Left ventricle myocardium superior (tissue), 1 donor: ENCODE measurements around the gene MEGF6. TPM values are rescaled to one million over a fixed set of nuclear protein-coding genes. Genes with fewer than 3 reads are reported as not detected.

Experiments
- ATAC-seq: fragments of 200-7000 bp; cut with Tn5 transposase; one replicate; pipeline ENCODE4 v1.9.1; 2020; ENCODE audit warnings: mild to moderate bottlenecking, moderate library complexity
- DNase-seq: peaks from one replicate; pipeline ENCODE4 v3.0.0-alpha.2; 2020
- intact Hi-C: fragments of 100-400 bp; cut with micrococcal nuclease; formaldehyde crosslinking; loops from one replicate; pipeline ENCODE4 v1.11.0; 2022
- total RNA-seq: library from RNA; stranded (reverse); fragmentation: NEBNext Ultra II Directional; extraction: Animal tissue kit (Norgen Biotek cat#: 25700); gene quantifications from one replicate; pipeline ENCODE4 v1.2.1, GENCODE V29; 2021
- donor health status: DM: no; HTN: yes; CAD: no; lungs with severe emphysema.

The MEGF6 gene
- total RNA-seq, 1 donor from 2014 or later = 11.6 TPM

DNA sequence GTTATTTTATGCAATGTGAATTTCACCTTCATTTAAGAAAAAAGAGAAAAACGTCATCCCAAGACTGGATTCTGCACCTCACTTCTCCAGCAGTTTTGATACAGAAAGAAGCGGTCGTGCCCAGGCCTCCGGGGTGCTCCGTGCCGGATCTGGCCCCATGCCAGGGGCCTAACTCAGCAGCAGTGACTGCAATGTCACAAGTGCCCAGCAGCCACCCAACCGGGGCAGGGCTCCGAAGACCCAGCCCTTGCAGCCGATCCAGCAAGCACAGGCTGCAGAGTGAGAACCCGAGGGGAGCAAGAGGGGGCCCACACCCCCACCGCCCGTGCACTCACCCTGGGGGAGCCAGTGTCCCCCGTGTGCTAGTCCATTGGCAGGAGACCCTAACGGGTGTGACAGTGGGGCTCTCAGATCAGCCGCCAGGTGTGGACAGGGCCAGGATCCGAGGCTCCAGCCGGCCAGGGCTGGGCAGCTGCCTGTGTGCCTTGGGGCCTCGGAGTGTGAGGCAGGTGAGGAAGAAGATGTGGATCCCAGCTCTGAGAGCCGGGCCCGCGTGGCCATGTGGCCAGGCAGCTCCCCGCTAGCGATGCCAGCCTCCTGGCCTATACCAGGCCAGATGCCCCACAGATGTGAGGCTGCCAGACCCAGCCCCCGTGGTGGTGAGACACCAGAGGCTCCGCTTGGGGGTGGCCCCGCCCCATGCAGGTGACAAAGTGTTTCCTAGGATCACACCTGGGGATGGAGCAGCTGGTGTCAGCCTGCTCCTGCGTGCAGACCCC is 60.6 kb downstream of the MEGF6 start:
- intact Hi-C loops = no loop called here
- ATAC-seq = peak; percentile 27
- peak; percentile 68 for DNase-seq

DNA sequence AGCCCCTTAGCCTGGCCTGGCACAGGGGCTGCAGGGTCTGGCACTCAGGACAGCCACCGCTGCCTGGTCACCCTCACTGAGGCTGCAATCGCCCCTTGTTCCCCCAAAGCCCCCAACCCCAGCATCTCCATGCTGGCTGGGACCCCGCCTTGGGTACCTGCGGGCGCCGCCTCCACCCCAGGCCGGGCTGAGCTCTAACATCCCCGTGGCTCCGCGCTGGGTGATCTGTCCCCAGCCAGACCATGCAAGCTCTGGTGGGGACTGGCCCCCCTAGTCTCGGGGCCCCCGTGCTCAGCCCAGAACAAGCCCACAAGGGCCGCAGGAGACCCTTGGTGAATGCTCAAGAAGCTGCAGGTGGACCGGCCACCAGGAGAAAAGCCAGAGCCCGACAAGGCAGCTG is 62.4 kb downstream of the MEGF6 start:
- ATAC-seq = no peak
- no peak for DNase-seq
- intact Hi-C loops = no loop called here

DNA sequence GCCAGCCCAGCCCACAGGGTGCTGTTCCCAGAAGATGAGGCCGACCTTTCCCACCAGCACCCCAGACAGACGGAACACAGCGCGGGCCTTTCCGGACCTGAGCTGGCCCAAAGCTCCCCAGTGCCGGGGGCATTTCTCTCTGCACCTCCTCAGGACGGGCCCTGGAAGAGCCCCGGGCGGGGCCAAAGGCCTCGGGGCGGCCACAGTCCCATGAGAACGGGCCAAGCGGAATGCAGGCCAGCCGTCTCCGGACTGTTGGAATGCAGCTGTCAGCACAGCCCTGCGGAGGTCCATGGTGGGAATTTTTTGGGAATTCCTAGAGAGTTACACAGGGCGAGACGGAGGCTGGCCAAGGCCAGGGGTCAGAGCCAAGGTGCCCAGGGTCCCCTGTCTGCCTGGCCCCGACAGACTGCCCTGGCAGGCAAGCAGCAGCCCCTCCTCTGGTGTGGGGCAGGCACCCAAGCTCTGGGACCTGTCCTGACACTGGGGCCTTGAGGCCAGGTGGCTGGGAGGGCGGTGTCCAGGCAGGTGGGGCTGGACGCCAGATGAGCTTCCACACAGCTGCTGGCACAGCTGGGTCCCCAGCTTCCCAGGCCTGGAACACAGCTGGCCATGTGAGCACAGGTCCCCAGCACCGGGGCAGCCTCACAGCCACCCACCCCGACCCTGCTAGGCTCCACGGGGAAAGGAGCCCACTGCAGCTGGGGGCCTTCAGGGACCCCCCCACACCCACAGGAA is 63.0 kb downstream of the MEGF6 start:
- DNase-seq = peak; percentile 62
- intact Hi-C loops = no loop called here
- peak; percentile 71 for ATAC-seq

DNA sequence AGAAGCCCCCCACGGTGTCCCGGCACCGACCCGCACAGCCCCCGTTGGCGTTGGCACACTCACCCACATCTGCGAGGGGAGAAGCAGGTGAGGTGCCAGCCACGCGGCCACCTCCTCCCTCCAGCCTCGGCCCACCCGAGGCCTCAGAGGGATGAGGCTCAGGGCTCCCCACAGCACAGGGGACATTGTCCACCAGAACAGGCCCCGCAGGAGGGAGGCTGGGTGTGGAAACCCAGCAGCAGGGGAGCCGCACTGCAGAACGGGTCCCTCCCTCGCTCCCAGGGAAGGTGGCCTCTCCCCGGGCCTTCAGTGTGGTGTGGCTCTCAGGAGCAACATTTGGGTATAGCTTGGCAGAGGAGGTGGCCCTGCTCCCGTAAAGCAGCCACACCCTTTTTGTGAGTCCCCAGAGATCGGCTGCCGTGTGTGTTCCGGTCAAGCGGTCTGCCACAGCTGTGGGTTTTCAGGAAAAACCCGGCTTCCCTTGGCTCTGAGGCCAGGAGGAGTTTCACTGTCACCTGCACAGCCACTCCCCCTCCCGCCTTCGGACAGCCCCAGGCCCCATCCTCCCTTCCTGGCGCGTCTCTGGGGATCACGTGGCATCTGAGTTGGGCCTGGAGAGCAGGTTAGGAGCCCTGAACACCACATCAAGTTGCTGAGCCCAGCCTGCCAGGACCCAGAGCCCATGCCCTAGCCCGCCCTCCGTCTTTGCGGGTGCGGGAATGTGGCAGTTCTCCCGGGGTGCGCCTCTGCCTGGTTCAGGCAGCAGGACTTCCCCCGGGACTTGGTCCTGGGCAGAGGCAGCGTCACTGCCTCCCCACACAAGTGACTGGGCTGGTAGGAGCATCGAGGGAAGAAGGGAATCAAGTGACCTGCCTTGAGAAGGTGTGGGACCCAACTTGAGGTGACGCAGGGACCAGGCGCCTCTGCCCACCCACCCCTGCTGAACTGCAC is 64.0 kb downstream of the MEGF6 start:
- intact Hi-C loops = no loop called here
- no peak for ATAC-seq
- no peak for DNase-seq

DNA sequence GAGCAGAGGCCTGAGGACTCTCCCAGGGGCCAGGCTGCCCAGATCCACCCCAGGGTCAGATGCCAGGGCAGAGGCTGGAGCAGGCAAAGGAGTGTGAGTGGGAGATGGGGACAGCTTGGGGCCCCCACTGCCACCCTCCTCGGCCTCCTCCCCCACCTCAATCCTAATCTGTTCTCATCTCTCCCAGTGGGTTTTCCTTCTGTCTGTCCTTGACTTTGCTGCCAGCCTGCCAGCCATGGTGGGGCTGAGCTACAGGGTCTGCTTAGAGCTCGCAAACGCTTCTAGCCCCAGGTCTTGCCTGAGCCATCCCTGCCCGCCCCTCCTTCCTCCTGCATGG is 65.3 kb downstream of the MEGF6 start:
- intact Hi-C loops = no loop called here
- no peak for ATAC-seq
- DNase-seq = no peak

DNA sequence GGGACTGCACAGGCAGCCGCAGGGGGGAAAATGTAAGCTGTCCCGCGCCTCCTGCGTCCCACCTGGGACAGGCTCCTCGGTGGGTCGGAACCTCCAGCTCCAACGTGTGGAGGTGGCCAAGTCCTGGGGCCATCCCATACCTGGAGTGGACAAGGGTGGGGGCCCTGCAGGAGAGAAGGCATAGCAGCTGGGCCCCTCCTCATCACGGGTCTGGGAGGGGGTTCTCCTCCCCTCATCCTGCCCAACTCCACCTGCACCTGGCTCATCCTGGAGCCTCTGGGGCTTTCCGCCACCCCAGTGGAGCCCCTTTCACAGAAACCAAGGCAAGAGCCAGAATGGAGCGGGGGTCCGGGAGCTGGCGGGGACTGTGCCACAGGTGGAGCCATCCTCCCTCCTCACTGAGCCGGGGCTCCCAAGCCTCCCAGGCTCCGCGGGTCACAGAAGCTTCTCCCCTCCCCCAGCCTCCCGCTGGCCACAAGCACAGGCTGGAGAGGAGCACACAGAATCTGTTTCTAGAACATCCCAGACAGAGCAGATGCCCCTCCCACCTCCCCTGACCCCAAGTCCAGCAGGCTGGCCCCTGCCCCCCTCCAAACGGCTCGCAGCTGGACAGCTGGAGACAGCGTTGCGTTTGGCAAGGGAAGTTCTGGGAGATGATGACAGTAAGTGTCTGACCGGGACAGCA is 65.8 kb downstream of the MEGF6 start:
- no peak for ATAC-seq
- intact Hi-C loops = no loop called here
- no peak for DNase-seq

DNA sequence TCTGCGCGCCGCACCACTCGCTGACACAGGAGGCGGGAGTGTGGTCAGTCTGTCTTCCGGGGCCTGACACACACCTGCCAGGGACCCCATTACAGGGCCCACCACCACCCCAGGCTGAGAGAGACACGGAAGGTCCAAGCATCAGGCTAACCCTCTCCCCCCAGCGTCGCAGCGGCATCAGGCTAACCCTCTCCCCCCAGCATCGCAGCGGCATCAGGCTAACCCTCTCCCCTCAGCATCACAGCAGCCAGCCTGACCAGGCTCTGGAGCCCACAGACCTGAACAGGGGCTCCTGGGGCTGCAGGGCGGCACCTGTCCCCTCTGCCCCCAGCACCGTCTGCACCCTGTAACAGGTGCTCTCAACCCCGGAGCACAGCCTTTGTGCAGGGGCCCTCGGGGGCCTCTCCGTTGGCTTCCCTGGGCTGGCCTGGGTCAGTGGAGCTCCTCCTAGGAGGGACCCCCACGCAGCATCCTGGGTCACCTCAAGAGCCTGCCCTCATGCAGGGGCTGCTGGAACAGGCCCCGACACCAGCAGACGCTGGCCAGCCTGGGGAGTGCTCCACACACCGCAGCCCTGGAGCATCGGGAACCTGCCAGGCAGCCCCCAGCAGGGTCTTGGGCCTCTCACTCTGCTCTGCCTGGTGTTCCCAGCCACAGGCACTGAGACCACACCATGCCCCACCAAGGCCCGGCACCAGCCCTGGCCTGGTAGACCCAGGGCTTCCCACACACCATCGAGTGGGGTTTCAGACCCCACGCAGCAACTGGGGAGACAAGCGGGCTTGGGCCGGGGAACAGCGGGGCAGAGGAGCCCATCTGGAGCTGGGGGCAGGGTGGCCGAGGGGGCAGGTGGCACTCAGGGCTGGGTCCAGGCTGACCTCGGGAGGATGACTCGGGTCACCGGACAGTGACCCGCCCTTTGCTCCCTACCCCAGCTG is 67.0 kb downstream of the MEGF6 start:
- no peak for DNase-seq
- intact Hi-C loops = no loop called here
- no peak for ATAC-seq

DNA sequence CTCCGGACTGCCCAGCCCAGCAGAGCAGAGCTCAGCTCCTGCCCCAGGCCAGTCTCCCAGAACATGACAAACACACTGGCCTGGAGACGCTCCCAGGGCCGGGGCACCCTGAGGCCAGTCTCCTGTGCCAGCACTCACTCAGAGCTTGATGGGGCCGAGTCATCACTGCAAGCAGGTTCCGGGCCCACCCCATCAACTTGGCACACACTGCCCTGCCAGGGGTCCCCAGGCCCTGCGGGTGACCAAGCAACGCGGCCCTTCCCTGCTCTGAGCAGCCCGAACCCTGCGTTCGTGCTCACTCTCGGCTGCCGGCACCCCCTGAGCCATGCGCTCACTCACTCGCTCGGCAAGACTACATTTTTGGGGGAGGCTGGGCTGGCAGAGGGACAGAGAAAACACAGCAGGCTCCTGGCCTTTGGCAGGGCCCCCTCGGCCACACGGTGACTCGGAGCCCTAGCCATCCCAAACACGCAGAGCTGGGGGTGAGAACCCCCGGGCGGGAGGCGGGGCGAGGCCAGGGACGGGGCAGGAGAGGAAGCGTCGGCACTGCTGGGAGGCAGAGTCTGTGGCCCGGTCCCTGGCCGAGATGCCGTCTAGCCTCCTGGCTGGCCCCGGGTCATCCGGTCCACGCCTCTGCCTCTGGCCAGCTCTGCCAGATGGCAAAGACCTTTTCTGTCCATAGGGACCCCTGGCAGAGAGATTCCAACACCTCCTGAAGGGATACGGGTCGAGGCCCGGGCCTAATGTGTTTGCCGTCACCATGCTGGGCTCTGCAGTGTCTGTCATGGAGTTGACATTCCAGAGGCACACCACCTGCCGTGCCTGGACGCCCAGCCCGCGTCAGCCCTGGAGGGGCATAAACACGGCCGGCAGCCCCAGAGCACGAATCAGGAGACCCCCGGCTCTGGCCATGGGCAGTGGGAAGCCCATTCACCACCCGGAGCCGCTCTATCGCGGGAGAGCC is 68.0 kb downstream of the MEGF6 start:
- intact Hi-C loops = no loop called here
- peak; percentile 25 for ATAC-seq
- no peak for DNase-seq

DNA sequence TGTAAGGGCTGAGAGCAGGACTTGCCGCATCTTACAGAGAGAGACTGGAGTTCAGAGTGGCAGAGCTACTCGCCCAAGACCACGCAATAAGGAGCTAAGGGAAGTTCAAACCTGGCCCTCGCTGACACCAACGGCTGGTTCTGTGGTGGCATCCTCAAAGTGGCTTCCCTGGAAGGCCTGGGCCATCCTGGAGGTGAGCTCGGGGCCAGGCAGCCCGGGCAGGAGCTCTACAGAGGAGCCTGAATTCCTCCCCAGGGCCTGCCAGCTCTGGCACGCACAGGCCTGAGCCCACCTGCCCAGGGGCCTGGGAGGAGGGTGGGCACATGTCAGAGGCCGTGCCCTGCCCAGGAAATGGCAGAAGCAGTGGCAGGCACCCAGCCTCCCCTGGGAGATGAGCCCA is 68.6 kb downstream of the MEGF6 start:
- DNase-seq (no peak), ATAC-seq (no peak)
- intact Hi-C loops = no loop called here

DNA sequence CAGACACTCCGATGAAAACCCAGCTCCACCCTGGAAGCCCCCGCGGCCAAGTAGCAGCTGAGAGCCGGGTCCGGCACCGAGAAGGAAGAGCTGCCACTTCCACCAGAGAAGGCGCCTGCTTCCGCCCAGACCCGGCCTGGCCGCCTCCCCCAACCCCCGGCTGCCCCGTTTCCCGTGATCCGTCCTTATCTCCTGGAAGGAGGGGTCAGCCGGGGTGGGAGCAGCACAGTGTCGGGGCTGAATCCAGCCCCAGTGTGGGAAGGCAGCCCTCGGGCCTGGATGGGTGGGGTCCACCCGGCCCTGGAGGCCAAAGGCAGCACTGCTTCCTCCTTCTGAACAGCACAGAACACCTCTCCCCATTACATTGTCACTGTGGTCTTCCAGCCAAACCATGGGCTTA is 69.4 kb downstream of the MEGF6 start:
- ATAC-seq (peak; percentile 30), DNase-seq (peak; percentile 47)
- intact Hi-C loops = no loop called here

DNA sequence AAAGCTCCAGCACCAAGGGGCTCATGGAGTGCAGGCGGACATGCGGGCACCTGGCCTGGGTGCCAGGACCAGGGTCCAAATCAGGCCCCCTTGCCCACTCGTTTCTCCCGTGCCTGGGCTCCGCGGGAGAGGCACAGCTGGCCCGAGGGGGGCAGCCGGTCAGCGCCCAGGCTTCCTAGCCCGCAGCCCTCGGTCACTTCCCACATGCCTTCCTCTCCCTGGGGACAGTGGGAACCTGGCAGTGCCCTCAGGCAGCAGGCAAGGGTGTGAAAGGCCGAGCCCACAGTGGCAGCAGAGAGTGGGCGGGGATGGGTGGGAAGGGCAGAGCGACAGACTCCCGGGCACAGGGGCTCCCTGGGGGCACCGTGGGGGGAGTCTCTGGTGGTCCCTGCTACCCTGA is 69.8 kb downstream of the MEGF6 start:
- no peak for DNase-seq
- no peak for ATAC-seq
- intact Hi-C loops = no loop called here

DNA sequence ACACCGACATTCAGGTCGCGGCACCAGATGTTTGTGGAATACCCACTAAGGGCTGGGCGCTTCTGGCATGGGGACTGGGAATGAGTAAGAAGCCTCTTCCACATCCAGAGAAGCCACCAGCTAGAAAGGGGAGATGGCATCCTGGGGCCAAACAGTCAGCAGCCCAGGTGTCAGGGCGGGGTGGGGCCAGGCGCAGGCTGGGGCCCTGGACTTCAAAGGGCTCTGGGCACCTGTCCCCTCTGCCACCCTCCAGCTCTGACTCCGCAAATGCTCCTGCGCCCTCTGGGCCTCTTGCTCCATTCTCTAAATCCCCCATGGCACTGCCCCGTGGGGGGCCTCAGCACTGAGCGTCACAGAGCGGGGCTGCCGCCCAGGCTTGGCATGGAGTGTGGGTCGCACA is 70.4 kb downstream of the MEGF6 start:
- ATAC-seq (no peak), DNase-seq (no peak)
- intact Hi-C loops = no loop called here

DNA sequence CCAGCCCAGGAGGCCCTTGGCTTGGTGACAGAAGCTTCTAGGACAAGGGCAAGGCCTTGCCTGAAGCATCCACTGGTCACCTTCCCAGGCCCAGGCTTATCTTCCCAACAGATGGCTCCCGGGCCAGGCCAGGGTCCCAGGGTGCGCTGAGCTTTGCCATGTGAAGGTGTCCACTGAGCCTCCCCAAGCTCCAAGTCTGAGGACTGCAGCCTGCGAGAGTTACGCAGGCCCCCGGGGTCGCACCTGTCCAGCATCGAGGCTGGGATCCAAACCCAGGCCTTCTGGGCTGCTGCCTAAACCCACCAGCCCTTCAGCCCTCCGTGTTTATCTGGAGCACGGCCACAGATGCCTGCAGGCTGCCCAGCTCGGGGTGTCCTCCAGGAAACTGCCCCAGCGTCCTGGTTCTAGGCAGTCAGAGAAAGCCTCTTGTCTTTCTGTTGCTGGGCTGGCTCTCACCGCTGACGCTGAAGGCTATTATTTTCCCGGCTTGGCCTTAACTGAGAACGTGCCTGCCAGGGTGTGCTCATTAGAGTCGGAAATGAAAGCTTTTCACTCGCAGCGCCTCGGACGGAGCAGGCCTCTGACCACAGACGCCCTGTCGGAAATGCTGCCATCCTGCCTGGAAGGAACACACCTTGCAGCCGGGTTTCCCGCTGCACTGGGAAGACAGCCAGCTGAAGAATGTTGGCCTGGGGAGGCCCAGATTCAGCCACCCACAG is 71.4 kb downstream of the MEGF6 start:
- DNase-seq (peak; percentile 48), ATAC-seq (peak; percentile 17)
- intact Hi-C loops = no loop called here

DNA sequence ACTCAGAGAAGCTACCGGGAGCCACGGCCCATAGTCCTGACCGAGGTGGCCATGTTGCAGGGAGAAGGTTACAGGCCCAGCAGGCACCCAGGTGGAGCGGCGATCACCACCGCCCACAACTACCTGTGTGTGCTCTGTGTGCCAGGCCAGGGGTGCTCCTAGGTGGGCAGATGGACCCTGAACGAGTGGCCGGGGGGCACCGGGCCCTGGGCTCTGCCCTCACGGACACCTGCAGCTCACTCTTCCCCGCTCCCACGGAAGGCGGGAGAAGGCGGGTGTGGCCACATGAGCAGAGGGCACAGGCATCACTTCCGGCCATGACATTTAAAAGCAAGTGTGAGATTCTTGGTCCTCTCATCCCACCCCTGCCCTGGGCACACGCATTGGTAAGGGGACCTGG is 73.9 kb downstream of the MEGF6 start:
- no peak for ATAC-seq

DNA sequence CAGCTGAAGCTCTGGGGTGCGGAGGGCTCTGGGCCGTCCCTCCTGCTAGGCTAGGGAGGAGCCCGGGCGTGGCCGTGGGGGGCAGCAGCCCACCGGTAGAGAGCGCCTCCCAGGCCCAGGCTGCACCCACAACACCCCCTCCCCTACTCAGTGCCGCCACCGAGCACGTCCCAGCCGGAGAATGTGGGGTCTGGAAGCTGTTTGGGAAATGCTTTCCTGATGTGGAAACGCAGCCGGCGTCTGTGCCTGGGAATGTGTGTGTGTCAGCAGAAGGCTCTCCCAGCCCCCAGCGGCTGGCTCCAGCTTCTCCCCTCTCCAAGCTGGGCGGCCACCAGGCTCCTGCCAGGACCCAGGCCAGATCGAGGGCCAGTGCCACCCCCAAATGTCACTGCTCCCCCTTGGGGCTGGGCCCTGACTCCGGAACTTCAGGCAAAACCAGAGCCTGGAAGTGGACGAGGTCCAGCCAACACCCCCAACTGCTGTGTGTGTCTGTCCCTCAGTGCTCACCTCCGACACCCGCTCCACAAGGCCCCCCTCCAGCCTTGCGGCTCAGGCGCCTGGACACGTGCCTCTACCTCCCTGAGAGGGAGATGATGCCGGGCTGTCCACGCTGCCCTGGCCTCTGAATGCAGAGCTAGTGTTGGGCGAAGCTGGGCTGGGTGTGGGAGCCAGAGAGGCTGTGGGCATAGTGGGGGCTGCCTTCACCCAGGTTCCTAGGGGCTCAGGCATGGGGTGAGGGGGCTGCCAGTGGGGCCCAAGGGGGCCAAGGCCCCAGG is 74.7 kb downstream of the MEGF6 start:
- intact Hi-C loops = no loop called here
- ATAC-seq = no peak
- no peak for DNase-seq

More for the DNA sequence above, 73.9 kb downstream of the MEGF6 start:
- DNase-seq = no peak
- intact Hi-C loops = no loop called here

DNA sequence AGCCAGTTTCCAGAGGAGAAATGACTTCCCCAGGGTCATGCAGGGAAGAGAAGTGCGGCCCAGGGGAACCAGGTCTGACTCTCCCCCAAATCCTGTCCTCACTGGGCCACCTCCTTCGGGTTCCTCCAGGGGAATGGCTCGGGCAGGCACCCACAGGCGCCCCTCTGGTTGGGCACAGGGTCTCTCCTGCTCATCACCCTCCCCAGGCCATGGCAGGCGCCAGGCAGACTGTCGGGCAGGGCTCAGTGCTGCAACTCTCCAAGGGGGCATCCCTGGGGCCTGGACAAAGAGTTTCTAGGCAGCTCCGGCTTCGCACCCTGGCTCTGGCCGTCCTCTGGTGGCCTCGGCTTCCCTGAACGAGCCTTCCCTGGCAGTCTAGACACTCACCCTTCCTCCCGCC is 75.6 kb downstream of the MEGF6 start:
- no peak for ATAC-seq
- intact Hi-C loops = no loop called here
- no peak for DNase-seq
